Measurements from ENCODE around the gene RRP9. TPM values are rescaled to one million over a fixed set of nuclear protein-coding genes. Genes with fewer than 3 reads are reported as not detected.
"Not testable (repeated sequence)": the region's sequence is repeated elsewhere in the genome, so short reads cannot be mapped to it uniquely, and the experiment has no call there.

The RRP9 gene
- total RNA-seq, 1 experiment from 2014 or later: 22.2 TPM

DNA sequence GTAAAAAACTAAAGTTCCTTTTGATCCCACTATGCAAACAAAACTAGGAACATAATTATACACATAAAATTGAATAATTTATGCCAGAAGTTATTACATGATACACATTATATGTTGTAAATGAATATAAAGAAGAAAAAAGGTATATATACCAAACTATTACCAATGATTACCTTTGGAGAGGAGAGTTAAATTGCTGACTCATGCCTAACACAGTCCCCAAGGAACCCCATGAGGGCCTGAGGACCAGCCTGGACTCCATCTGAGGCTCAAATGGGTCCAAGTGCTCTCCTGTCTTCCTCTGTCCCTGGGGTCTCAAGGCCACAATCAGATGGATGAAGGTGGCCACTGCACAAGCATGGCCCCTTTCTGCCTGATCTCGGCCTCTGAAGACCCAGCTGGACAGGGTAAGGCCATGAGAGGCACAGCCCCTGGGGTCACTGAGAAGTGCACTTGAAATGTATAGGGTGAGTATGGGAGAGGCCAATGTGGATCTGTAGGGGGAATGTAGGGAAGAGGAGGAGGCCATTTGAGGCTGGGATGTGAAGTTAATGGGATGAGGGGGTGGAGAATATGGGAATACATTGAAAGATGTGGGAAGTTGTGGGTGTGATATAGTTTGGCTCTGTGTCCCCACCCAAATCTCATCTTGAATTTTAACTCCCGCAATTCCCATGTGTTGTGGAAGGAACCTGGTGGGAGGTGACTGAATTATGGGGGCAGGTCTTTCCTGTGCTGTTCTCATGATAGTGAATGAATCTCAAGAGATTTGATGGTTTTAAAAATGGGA, 37.5 kb downstream of the RRP9 start:
- no peak for DNase-seq (ENCODE audit: low read depth)

DNA sequence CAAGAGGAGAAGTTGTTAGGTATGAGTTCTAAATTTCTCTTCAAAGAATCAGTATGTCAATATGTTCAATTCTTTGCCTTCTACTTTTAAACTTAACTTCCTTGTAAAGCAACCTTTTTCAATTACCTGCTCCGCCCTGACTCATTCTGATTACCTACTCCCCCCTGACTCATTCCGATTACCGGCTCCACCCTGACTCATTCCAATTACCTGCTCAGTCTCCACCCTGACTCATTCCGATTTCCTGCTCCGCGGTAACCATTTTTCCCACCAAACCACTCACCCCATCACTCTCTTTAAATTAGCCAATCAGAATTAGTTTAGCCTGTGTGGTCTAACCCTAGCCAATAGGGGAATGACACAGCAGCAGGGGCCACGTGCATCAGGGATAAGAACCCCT, 39.3 kb downstream of the RRP9 start:
- DNase-seq (ENCODE audit: low read depth): peak; percentile 52

DNA sequence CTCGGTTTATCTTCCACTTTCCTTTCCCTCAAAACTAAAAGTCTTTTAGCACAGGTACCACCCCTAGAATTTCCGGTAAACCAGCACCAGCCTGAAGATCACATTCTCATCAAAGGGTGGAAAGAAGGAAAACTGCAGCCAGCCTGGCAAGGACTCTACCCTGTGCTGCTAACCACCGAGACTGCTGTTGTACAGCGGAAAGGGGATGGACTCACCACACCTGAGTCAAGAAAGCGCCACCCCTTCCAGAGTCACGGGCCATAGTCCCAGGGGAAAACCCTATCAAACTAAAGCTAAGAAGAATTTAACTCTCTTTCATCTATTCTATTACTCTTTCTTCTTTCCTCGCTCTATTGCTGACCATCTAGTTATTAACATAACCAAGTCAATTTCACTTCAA, 41.7 kb downstream of the RRP9 start:
- not testable (repeated sequence) for DNase-seq (ENCODE audit: low read depth)

DNA sequence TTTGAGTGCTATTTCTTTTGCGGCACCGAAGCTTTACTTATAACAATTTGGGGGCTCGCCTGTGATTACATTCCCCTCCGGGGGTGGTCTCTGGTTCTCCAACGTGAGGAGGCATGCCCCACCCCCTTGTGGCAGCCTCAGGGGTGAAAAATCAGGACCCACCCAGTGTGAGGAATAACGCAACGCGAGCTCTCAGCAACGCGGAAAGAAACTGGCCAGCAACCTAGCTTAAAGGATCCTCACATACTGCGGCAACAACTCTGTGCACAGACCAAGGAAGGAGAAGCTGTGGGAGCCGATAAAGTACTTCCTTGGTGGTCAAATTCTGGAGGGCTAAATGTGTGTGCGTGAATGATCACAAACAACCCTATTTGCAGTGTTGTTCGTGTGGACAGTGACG, 44.3 kb downstream of the RRP9 start:
- DNase-seq (ENCODE audit: low read depth): no peak

DNA sequence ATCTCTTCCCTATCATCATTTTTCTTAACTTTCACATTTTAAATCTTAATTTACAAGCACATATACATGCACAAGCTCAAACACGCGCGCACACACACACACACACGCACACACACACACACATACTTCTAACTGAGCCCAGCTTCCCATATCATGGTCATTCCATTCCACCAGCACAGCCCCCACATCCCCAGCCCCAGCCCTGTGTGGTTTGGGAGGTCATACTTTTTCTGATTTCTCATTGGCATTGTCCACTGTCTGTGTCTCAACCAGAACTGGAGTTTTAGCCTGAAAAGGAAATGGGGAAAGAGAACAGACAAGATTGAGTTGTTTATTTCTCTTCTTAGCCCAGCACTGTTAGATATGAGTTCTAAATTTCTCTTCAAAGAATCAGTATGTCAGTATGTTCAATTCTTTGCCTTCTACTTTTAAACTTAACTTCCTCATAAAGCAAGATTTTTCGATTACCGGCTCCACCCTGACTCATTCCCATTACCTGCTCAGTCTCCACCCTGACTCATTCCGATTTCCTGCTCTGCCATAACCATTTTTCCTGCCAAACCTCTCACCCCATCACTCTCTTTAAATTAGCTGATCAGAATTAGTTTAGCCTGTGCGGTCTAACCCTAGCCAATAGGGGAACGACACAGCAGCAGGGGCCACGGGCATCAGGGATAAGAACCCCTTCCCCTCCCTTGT, 44.9 kb downstream of the RRP9 start:
- peak; percentile 6 for DNase-seq (ENCODE audit: low read depth)

DNA sequence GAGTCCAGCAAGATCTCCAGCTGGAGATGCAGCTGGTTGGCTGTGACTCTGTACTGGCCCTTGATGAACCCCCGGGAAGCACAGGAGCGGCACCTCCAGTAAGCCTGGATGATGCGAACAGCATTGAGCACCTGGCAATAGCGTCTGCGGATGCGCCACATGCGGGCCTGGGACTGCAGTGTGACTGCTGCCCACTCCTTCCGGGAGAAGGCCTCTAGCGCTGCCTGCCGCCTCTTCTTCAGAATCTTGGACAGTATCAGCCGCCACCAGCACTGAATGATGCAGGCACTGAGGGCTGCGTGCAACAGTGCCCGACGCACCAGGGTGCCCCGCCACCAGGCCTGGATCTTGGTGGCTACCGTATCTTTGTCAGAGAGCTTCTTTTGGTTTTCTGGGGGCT, 46.8 kb downstream of the RRP9 start:
- DNase-seq (ENCODE audit: low read depth): no peak

DNA sequence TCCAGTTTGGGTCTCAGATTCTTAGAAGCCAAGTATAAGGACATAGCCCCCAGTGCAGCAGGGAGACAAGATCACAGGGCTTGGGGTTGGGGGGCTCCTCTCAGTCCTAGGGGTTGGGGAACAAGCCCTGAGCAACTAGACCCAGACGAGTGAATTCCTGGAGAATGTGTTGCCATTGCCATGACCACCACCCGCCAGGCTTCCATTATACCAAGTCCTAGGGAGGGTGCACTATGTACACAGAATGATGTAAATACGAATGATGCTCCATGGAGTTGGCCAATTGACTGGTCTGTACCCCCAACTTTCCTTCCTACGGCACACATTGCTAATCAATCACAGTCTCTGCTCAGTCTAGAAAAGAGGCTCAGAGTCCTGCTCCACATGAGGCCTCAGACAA, 47.3 kb downstream of the RRP9 start:
- DNase-seq (ENCODE audit: low read depth): no peak

DNA sequence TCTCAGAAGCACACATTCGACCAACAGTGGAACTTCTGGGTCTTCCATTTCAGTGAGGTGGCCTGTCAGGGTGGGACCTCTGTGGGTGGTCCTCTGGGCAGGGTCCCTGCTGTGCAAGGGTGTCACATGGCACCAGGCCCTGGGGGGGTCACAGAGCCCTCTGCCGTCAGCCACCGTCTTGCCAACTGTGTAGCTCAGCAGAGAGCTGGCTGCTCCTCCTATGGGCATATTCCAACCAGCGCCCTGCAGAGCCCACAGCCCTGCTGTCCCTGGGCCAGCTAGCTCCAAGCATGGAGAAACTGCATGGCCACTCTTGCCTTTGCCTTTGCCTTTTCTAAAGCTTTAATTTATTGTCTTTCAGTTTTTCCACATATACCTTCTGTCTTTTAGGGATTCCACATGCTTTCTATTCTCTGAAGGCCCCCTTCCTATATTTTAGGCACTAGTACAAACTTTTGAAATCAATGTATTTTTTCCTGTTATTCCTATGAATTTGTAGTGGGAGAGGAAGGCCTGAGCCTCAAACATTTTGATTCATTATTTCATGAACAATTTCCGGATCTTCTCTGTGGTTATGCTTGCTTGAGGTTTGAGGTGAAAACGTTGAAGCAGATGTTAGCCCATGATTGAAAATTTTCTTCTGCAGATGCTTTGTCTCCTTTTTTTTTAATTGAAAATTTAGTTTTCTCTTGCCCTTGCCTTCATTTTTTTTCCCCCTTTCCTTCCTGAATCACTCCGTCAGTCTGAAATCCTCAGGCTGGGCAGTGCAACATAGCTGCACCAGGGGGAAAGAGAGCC, 50.3 kb downstream of the RRP9 start:
- no peak for DNase-seq (ENCODE audit: low read depth)

DNA sequence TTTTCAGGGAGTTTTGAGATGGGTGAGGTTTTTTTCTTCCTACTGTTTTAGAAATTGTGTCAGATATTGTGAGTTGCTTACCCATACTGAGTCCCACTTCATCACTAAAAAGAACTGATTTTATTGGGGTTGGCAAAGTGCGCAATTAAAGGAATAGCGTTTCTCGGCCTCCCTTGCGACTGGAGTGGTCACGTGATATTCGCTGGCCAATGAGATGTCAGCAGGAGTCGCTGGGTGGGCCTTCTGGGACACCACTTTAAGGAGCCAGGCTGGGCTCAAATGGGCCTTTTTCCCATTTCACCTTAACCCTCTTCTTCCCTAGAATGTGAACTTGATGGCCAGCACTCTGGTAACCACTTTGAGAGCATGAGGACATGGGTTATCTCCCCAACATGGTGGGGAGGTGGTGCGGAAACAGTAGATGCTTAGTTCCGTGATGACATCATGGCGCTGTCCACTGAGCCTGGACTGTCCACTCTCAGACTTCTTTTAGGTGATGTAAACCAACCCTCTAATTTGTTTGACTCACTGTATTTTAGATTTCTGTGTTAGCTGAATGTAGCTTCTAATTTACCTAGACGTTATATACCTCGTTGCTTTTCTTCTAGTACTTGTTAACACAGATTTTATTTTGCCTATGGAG, 53.1 kb downstream of the RRP9 start:
- DNase-seq (ENCODE audit: low read depth): no peak

DNA sequence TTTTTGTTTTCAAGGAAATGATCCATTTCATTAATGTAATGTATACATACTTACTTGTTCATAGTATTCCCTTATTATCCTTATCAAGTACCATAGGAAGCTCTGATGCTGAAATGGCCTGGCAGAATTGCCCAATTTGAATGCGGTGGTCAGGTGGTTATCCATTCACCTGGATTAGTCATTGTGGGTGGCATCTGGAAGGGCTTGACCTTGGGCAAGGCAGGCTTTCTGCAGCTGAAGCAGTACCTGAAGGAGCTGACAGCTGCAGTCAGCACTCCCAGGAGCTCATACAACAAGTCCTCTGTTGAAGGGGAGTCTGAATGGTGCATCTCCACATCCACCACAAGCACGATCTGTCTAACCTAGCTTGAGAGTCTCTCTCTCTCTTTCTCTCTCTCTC, 54.1 kb downstream of the RRP9 start:
- no peak for DNase-seq (ENCODE audit: low read depth)

DNA sequence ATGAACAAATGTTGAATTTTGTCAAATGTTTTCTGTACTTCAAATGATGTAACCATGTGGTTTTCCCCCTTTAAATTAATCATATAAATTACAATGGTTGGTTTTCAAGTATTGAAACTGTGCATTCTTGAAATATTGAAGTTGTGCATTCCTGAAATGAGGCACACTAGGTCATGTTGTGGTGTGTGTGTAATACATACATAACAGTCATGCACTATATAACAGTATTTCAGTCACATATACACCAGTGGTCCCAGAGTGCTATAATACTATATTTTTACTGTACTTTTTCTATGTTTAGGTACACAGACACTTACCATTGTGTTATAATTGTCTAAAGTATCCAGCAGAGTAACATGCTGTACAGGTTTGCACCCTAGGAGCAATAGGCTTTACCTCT, 55.3 kb downstream of the RRP9 start:
- no peak for DNase-seq (ENCODE audit: low read depth)

Other genes with a start within 250 kb of the RRP9 start
- gene GRM2, start 234.8 kb downstream of the RRP9 start, total RNA-seq (2014; rRNA removed; shearing (Covaris generic)): not detected in 2 replicates
- gene IQCF6, start 162.7 kb downstream of the RRP9 start, total RNA-seq (2014; rRNA removed; shearing (Covaris generic)): not detected in 2 replicates
- gene IQCF2, start 80.3 kb downstream of the RRP9 start, total RNA-seq (2014; rRNA removed; shearing (Covaris generic)): not detected in 2 replicates
- gene IQCF5, start 66.3 kb downstream of the RRP9 start, total RNA-seq (2014; rRNA removed; shearing (Covaris generic)): not detected in 2 replicates
- gene IQCF1, start 38.6 kb downstream of the RRP9 start, total RNA-seq (2014; rRNA removed; shearing (Covaris generic)): not detected in 2 replicates
- 12.3 and 15.9 TPM in 2 replicates for gene PARP3, start 459 bp upstream of the RRP9 start, total RNA-seq (2014; rRNA removed; shearing (Covaris generic))
- 0.02 TPM in 1 of 2 replicates, not detected in the other for gene GPR62, start 13.5 kb upstream of the RRP9 start, total RNA-seq (2014; rRNA removed; shearing (Covaris generic))
- 14.7 and 45.1 TPM in 2 replicates for gene PCBP4, start 25.6 kb upstream of the RRP9 start, total RNA-seq (2014; rRNA removed; shearing (Covaris generic))
- 10.6 and 14.4 TPM in 2 replicates for gene ABHD14B, start 32.1 kb upstream of the RRP9 start, total RNA-seq (2014; rRNA removed; shearing (Covaris generic))
- 9.9 and 17.8 TPM in 2 replicates for gene ABHD14A, start 33.2 kb upstream of the RRP9 start, total RNA-seq (2014; rRNA removed; shearing (Covaris generic))
- 26.4 and 29.4 TPM in 2 replicates for gene ACY1, start 41.6 kb upstream of the RRP9 start, total RNA-seq (2014; rRNA removed; shearing (Covaris generic))
- gene RPL29, start 54.0 kb upstream of the RRP9 start, total RNA-seq (2014; rRNA removed; shearing (Covaris generic)): 590 and 1,001 TPM in 2 replicates
- 9.6 and 14.0 TPM in 2 replicates for gene DUSP7, start 114.7 kb upstream of the RRP9 start, total RNA-seq (2014; rRNA removed; shearing (Covaris generic))
- 7.6 and 10.7 TPM in 2 replicates for gene POC1A, start 212.5 kb upstream of the RRP9 start, total RNA-seq (2014; rRNA removed; shearing (Covaris generic))

Data from M059J (cell line).